Epithelial cell of proximal tubule (primary cell): ENCODE data around the gene VSIG2. TPM values are rescaled to one million over a fixed set of nuclear protein-coding genes. Genes with fewer than 3 reads are reported as not detected.

Experiments used
- DNase-seq: peaks from one replicate; pipeline ENCODE4 v3.0.0-alpha.2; 2011; ENCODE audit warnings: low read depth
- H3K4me3 ChIP-seq: 2 replicates; pipeline ENCODE4 v1.5.1; 2011; ENCODE audit warnings: low read depth, mild to moderate bottlenecking, low read length
- CTCF ChIP-seq: conservative IDR thresholded peaks from 2 replicates; pipeline ENCODE4 v1.5.1; 2012; ENCODE audit warnings: low read depth, mild to moderate bottlenecking, low read length
- total RNA-seq: library from RNA; depleted of rRNA; stranded (reverse); fragments of >200 nt; gene quantifications from 2 replicates; pipeline ENCODE4 v1.2.3, GENCODE V29; 2015

Gene VSIG2
- total RNA-seq, 1 donor from 2014 or later, result 0.40 TPM

DNA sequence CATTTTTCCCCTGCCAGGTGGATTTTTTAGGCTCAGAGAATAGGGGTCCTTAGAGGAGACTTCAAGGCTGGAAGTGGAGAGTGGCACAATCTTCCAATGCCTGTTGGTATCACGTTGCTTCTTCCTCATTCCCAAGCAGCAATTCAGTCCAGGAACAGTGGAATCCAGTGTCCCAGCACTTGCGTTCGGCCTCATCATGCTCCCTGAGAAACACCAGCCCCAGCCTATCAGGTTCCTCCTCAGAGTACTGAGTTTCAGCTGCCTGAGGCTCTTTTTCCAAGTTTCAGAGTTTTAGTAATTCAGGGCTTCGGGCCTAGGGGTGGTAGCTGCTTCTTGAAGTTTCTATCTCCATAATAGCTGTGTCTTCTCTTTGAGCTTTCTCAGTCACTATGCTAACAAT, 44.2 kb downstream of the VSIG2 start:
- no peak overlapping the region for H3K4me3 ChIP-seq
- TF ChIP-seq CTCF, result no peak
- DNase-seq, result no peak

GRCh38 chr11:124700028-124700427, 52.0 kb downstream of the VSIG2 start:
- TF ChIP-seq CTCF, result no peak
- no peak for DNase-seq
- no peak overlapping the region for H3K4me3 ChIP-seq

- TF ChIP-seq CTCF, result no peak
- no peak overlapping the region for H3K4me3 ChIP-seq
- no peak for DNase-seq
Observed at GRCh38 chr11:124699547-124699946, 52.5 kb downstream of the VSIG2 start.

Other genes with a start within 250 kb of the VSIG2 start
- not detected in 2 replicates for gene OR8B12, start 208.6 kb downstream of the VSIG2 start, total RNA-seq
- not detected in 2 replicates for gene OR8A1, start 182.3 kb downstream of the VSIG2 start, total RNA-seq
- not detected in 2 replicates for gene PANX3, start 140.8 kb downstream of the VSIG2 start, total RNA-seq
- 12.6 and 25.3 TPM in 2 replicates for gene TBRG1, start 129.4 kb downstream of the VSIG2 start, total RNA-seq
- gene SIAE, start 78.5 kb downstream of the VSIG2 start, total RNA-seq, result 3.5 and 8.2 TPM in 2 replicates
- 21.2 and 28.1 TPM in 2 replicates for gene SPA17, start 78.4 kb downstream of the VSIG2 start, total RNA-seq
- gene NRGN, start 12.3 kb downstream of the VSIG2 start, total RNA-seq, result 2.7 and 5.8 TPM in 2 replicates
- 1.8 and 9.9 TPM in 2 replicates for gene ESAM, start 10.0 kb upstream of the VSIG2 start, total RNA-seq
- 7.2 and 8.5 TPM in 2 replicates for gene MSANTD2, start 48.2 kb upstream of the VSIG2 start, total RNA-seq
- 18.9 and 30.6 TPM in 2 replicates for gene ROBO3, start 113.2 kb upstream of the VSIG2 start, total RNA-seq
- 1.4 and 1.9 TPM in 2 replicates for gene ROBO4, start 145.6 kb upstream of the VSIG2 start, total RNA-seq
- gene HEPN1, start 167.0 kb upstream of the VSIG2 start, total RNA-seq, result not detected in 2 replicates
- under 0.01 TPM in 1 of 2 replicates, not detected in the other for gene HEPACAM, start 183.8 kb upstream of the VSIG2 start, total RNA-seq
- gene CCDC15, start 201.9 kb upstream of the VSIG2 start, total RNA-seq, result 3.3 and 3.4 TPM in 2 replicates